Measurements from ENCODE around the gene FRMD4A. TPM values are rescaled to one million over a fixed set of nuclear protein-coding genes. Genes with fewer than 3 reads are reported as not detected.

The FRMD4A gene
- total RNA-seq, 6 donors from 2014 or later = 22.3 to 114 (median 52.3) TPM

DNA sequence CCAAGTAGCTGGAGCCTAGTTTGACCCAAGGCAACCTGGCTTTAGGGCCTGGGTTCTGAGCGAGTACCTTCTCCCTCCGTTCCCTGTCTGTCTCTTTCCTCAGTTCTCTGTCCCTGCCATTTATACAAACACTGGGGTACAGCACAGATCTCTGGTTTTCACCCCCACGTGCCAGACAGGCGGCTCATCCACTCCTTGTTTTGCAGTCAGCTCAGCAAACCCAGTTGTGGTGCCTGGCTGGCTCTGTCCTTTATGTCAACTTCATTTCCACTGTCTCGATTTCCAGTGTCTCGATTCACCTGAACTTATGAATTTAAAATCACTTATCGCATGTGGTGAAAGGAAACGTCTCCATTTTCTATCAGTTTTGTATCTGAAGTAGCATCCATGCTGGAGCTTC, 230.8 kb downstream of the FRMD4A start:
- 81% methylated on average over 8 of the region's 8 CpGs for WGBS, 2 donors
- no peak for ATAC-seq (ENCODE audit: low FRiP score in 2 of 2)

GRCh38 chr10:14093730-14094484, 236.8 kb downstream of the FRMD4A start:
- Histone ChIP-seq H3K4me1 (peaks cover 0 to 4% (median 0%) of the 10 kb centered on the region in 4 donors), H3K9me3 (no peaks in the 10 kb centered on the region), H3K27ac (no peak overlapping the region), H3K36me3 (no peaks in the 10 kb centered on the region), H3K27me3 (no peaks in the 10 kb centered on the region), H3K4me3 (no peak overlapping the region)
- 59 to 65% methylated on average over 14 of the region's 14 CpGs for WGBS, 2 donors
- no peak for DNase-seq
- TF ChIP-seq POLR2A (IDR thresholded peaks at IDR 0.05) = no peak
- TF ChIP-seq, protein P1, sequence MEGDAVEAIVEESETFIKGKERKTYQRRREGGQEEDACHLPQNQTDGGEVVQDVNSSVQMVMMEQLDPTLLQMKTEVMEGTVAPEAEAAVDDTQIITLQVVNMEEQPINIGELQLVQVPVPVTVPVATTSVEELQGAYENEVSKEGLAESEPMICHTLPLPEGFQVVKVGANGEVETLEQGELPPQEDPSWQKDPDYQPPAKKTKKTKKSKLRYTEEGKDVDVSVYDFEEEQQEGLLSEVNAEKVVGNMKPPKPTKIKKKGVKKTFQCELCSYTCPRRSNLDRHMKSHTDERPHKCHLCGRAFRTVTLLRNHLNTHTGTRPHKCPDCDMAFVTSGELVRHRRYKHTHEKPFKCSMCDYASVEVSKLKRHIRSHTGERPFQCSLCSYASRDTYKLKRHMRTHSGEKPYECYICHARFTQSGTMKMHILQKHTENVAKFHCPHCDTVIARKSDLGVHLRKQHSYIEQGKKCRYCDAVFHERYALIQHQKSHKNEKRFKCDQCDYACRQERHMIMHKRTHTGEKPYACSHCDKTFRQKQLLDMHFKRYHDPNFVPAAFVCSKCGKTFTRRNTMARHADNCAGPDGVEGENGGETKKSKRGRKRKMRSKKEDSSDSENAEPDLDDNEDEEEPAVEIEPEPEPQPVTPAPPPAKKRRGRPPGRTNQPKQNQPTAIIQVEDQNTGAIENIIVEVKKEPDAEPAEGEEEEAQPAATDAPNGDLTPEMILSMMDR (IDR thresholded peaks at IDR 0.05) = peak; percentile 21 to 57 (median 42)
- ATAC-seq (ENCODE audit: low FRiP score in 2 of 2) = peak in 1 of 2 donors; percentile 41

More for the DNA sequence above, 230.8 kb downstream of the FRMD4A start:
- Histone ChIP-seq H3K27me3 (no peaks in the 10 kb centered on the region), H3K4me3 (no peak overlapping the region), H3K4me1 (no peaks in the 10 kb centered on the region), H3K36me3 (no peaks in the 10 kb centered on the region), H3K9me3 (no peaks in the 10 kb centered on the region), H3K27ac (no peak overlapping the region)
- no peak for DNase-seq
- no peak for TF ChIP-seq POLR2AphosphoS5 (IDR thresholded peaks at IDR 0.05)
- TF ChIP-seq POLR2A (IDR thresholded peaks at IDR 0.05) = no peak
- TF ChIP-seq EP300 (IDR thresholded peaks at IDR 0.05) = no peak
- TF ChIP-seq, protein P1 (IDR thresholded peaks at IDR 0.05) = no peak

- no peak overlapping the region for H3K27ac ChIP-seq
- TF ChIP-seq POLR2A (IDR thresholded peaks at IDR 0.05) = no peak
- no peak for TF ChIP-seq EP300 (IDR thresholded peaks at IDR 0.05)
- TF ChIP-seq POLR2AphosphoS5 (IDR thresholded peaks at IDR 0.05) = no peak
- TF ChIP-seq, protein P1 (IDR thresholded peaks at IDR 0.05) = no peak
- ATAC-seq (ENCODE audit: low FRiP score in 2 of 2) = no peak
- H3K27me3 ChIP-seq = no peaks in the 10 kb centered on the region
- WGBS, 2 donors = 84 to 91% methylated on average over 5 of the region's 5 CpGs
- H3K4me3 ChIP-seq = no peak overlapping the region
- no peaks in the 10 kb centered on the region for H3K36me3 ChIP-seq
- DNase-seq = no peak
- no peaks in the 10 kb centered on the region for H3K9me3 ChIP-seq
- H3K4me1 ChIP-seq = peaks cover 0 to 4% (median 0%) of the 10 kb centered on the region in 4 donors
Observed at GRCh38 chr10:14092799-14093198, 237.9 kb downstream of the FRMD4A start.

- H3K36me3 ChIP-seq = no peaks in the 10 kb centered on the region
- H3K4me3 ChIP-seq = no peak overlapping the region
- H3K4me1 ChIP-seq = peaks cover 0 to 4% (median 0%) of the 10 kb centered on the region in 4 donors
- DNase-seq = no peak
- no peak overlapping the region for H3K27ac ChIP-seq
- TF ChIP-seq, protein P1 (IDR thresholded peaks at IDR 0.05) = no peak
- TF ChIP-seq POLR2A (IDR thresholded peaks at IDR 0.05) (no peak), POLR2AphosphoS5 (IDR thresholded peaks at IDR 0.05) (no peak), EP300 (IDR thresholded peaks at IDR 0.05) (no peak)
- no peaks in the 10 kb centered on the region for H3K27me3 ChIP-seq
- ATAC-seq (ENCODE audit: low FRiP score in 2 of 2) = no peak
- WGBS, 2 donors = 91 to 93% methylated on average over 17 of the region's 17 CpGs
- H3K9me3 ChIP-seq = no peaks in the 10 kb centered on the region
Observed at GRCh38 chr10:14089556-14090292, 241.0 kb downstream of the FRMD4A start.

Data from upper lobe of left lung (tissue), 6 donors.